OCI-LY1 (cell line): ENCODE results near the gene SSNA1.

Experiments used
- H2AFZ ChIP-seq: fragments of 200-600 bp; sonication (generic), shearing (Covaris generic); 2 replicates; pipeline ENCODE4 v1.6.0; 2014; ENCODE audit warnings: antibody characterized with exemption, mild to moderate bottlenecking, low read length
- H3F3A ChIP-seq: fragments of 200-600 bp; sonication (generic), shearing (Covaris generic); 2 replicates; pipeline ENCODE4 v1.6.0; 2014; ENCODE audit warnings: mild to moderate bottlenecking, antibody characterized with exemption, low read length, moderate library complexity; ENCODE audit not compliant: insufficient read depth
- H3K27ac ChIP-seq: fragments of 200-600 bp; sonication (generic); 2 replicates; pipeline ENCODE4 v1.5.1; 2014; ENCODE audit warnings: low read length, mixed run types, mild to moderate bottlenecking, low read depth; ENCODE audit not compliant: poor library complexity, severe bottlenecking
- H3K27me3 ChIP-seq: fragments of 200-600 bp; sonication (generic); 2 replicates; pipeline ENCODE4 v1.6.0; 2014; ENCODE audit warnings: antibody characterized with exemption, mild to moderate bottlenecking, low read length, moderate library complexity; ENCODE audit not compliant: insufficient read depth
- H3K36me3 ChIP-seq: fragments of 200-600 bp; sonication (generic); 2 replicates; pipeline ENCODE4 v1.6.1; 2014; ENCODE audit warnings: mild to moderate bottlenecking, antibody characterized with exemption, low read length, moderate library complexity, mixed read lengths; ENCODE audit not compliant: insufficient read depth
- H3K4me1 ChIP-seq: fragments of 200-600 bp; sonication (generic); 2 replicates; pipeline ENCODE4 v1.5.1; 2014; ENCODE audit warnings: mild to moderate bottlenecking, low read length, moderate library complexity; ENCODE audit not compliant: insufficient read depth, severe bottlenecking
- H3K4me2 ChIP-seq: fragments of 200-600 bp; sonication (generic), shearing (Covaris generic); 2 replicates; pipeline ENCODE4 v1.6.1; 2014; ENCODE audit warnings: low read length
- H3K4me3 ChIP-seq: fragments of 200-600 bp; sonication (generic); 2 replicates; pipeline ENCODE4 v1.5.1; 2014; ENCODE audit warnings: low read length, low read depth, mild to moderate bottlenecking, mixed read lengths; ENCODE audit not compliant: poor library complexity, severe bottlenecking
- H3K79me2 ChIP-seq: fragments of 200-600 bp; shearing (Covaris generic); 2 replicates; pipeline ENCODE4 v1.6.1; 2016; ENCODE audit warnings: mixed run types, low read length, mixed read lengths; ENCODE audit not compliant: insufficient read depth
- H3K9ac ChIP-seq: fragments of 200-600 bp; sonication (generic), shearing (Covaris generic); 2 replicates; pipeline ENCODE4 v1.6.1; 2014; ENCODE audit warnings: mild to moderate bottlenecking, low read length, mixed read lengths
- H3K9me2 ChIP-seq: fragments of 200-600 bp; sonication (generic), shearing (Covaris generic); 2 replicates; pipeline ENCODE4 v1.6.1; 2014; ENCODE audit warnings: low read depth, mild to moderate bottlenecking, low read length, mixed read lengths
- H3K9me3 ChIP-seq: fragments of 200-600 bp; shearing (Covaris generic); 2 replicates; pipeline ENCODE4 v1.6.1; 2014; ENCODE audit warnings: low read length, mixed read lengths
- H4K20me1 ChIP-seq: fragments of 200-600 bp; sonication (generic), shearing (Covaris generic); 2 replicates; pipeline ENCODE4 v1.6.0; 2016; ENCODE audit warnings: mild to moderate bottlenecking, low read length; ENCODE audit not compliant: insufficient read depth
- CTCF ChIP-seq: fragments of 200-600 bp; sonication (generic), shearing (Covaris generic); IDR thresholded peaks from 2 replicates; pipeline ENCODE4 v1.5.1; 2017; ENCODE audit warnings: mild to moderate bottlenecking, antibody characterized with exemption, low read length, moderate library complexity, mixed read lengths
- EZH2 ChIP-seq: fragments of 200-600 bp; sonication (generic), shearing (Covaris generic); IDR thresholded peaks from 2 replicates; pipeline ENCODE4 v1.8.0; 2017; ENCODE audit warnings: borderline replicate concordance, mixed run types, mild to moderate bottlenecking, antibody characterized with exemption, low read length, moderate library complexity, mixed read lengths

The SSNA1 gene

GRCh38 chr9:137160054-137160425 lies 28.4 kb upstream of the SSNA1 start:
- Histone ChIP-seq H3K9me3 (no peaks in the 10 kb centered on the region), H3K27ac (no peak overlapping the region), H3K79me2 (no peaks in the 10 kb centered on the region), H3K9ac (no peak overlapping the region), H3K27me3 (peaks cover 23% of the 10 kb centered on the region), H4K20me1 (no peaks in the 10 kb centered on the region), H3K9me2 (no peaks in the 10 kb centered on the region), H3K4me3 (no peak overlapping the region), H2AFZ (no peak overlapping the region), H3F3A (no peaks in the 10 kb centered on the region), H3K4me1 (peaks cover 7% of the 10 kb centered on the region), H3K4me2 (no peak overlapping the region), H3K36me3 (no peaks in the 10 kb centered on the region)
- TF ChIP-seq EZH2 (no peak), CTCF (no peak)

GRCh38 chr9:137160716-137161557 lies 27.5 kb upstream of the SSNA1 start:
- H3K79me2 ChIP-seq: no peaks in the 10 kb centered on the region
- TF ChIP-seq EZH2 (no peak), CTCF (no peak)
- H3K4me3 ChIP-seq: no peak overlapping the region
- H3K4me1 ChIP-seq: peaks cover 7% of the 10 kb centered on the region
- no peaks in the 10 kb centered on the region for H3K9me2 ChIP-seq
- H2AFZ ChIP-seq: no peak overlapping the region
- no peak overlapping the region for H3K9ac ChIP-seq
- H3K9me3 ChIP-seq: no peaks in the 10 kb centered on the region
- no peak overlapping the region for H3K4me2 ChIP-seq
- H4K20me1 ChIP-seq: no peaks in the 10 kb centered on the region
- no peaks in the 10 kb centered on the region for H3K36me3 ChIP-seq
- peaks cover 23% of the 10 kb centered on the region for H3K27me3 ChIP-seq
- H3K27ac ChIP-seq: no peak overlapping the region
- no peaks in the 10 kb centered on the region for H3F3A ChIP-seq

GRCh38 chr9:137161558-137162486 lies 26.7 kb upstream of the SSNA1 start:
- no peak overlapping the region for H3K4me2 ChIP-seq
- H3K4me1 ChIP-seq: peaks cover 4% of the 10 kb centered on the region
- H3F3A ChIP-seq: no peaks in the 10 kb centered on the region
- no peak overlapping the region for H3K27ac ChIP-seq
- H3K36me3 ChIP-seq: no peaks in the 10 kb centered on the region
- no peak overlapping the region for H3K4me3 ChIP-seq
- H3K27me3 ChIP-seq: peaks cover 32% of the 10 kb centered on the region
- TF ChIP-seq CTCF (no peak), EZH2 (no peak)
- H4K20me1 ChIP-seq: no peaks in the 10 kb centered on the region
- H3K79me2 ChIP-seq: no peaks in the 10 kb centered on the region
- H3K9me3 ChIP-seq: no peaks in the 10 kb centered on the region
- no peaks in the 10 kb centered on the region for H3K9me2 ChIP-seq
- H3K9ac ChIP-seq: no peak overlapping the region
- no peak overlapping the region for H2AFZ ChIP-seq
